AG09319 (cell line): ENCODE results near the gene ATP11A.

Experiments
- DNase-seq: peaks from one replicate; pipeline ENCODE4 v3.0.0-alpha.2; 2010; ENCODE audit warnings: low read depth; ENCODE audit errors: extremely low read depth
- CTCF ChIP-seq: IDR thresholded peaks from 2 replicates; pipeline ENCODE4 v1.5.1; 2011; ENCODE audit warnings: low read depth, mild to moderate bottlenecking, inconsistent platforms, low read length, moderate library complexity

The ATP11A gene

GRCh38 chr13:112761701-112762689 lies 72.2 kb downstream of the ATP11A start:
- no peak for TF ChIP-seq CTCF
- no peak for DNase-seq

DNA sequence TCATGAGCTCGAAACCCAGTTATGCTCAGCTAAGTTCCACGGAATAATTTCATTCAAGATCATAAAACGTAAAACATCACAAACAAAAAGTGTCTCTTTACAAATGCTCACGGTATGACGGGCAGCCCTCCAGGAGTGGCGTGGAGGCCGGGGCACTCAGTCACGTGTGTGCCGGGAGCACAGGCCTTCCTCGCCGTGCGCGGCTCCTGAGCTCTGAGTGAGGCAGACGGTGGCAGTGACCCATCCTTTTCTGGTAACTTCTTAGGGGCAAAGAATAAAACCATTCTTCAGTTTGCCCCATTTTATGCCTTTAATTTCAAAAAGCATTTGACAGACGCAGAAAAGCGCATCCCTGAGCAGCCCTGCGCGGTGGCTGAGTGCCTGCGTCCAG lies 72.8 kb downstream of the ATP11A start:
- TF ChIP-seq CTCF: no peak

DNA sequence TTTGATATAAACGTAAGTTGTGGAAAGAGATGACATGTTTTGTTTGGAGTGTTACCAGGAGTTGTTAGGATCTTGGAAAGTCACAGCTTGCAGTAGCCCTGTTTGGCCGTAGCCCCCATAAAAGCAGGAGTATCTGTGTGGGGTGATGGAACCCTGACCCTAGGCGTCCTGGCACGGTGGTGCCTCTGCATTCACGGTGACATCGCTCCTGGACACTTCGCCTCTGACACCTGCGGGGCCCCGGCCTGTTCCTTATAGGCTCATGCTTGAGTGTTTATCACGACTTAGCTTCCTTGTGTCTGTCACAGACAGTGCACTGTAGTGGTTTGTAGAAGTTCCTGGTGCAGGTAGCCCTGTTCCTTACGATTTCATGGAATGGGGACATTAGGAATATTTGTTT lies 74.2 kb downstream of the ATP11A start:
- DNase-seq: no peak
- no peak for TF ChIP-seq CTCF

More for the DNA sequence above, 72.8 kb downstream of the ATP11A start:
- DNase-seq: no peak

GRCh38 chr13:112764864-112765561 lies 75.2 kb downstream of the ATP11A start:
- no peak for DNase-seq
- no peak for TF ChIP-seq CTCF

DNA sequence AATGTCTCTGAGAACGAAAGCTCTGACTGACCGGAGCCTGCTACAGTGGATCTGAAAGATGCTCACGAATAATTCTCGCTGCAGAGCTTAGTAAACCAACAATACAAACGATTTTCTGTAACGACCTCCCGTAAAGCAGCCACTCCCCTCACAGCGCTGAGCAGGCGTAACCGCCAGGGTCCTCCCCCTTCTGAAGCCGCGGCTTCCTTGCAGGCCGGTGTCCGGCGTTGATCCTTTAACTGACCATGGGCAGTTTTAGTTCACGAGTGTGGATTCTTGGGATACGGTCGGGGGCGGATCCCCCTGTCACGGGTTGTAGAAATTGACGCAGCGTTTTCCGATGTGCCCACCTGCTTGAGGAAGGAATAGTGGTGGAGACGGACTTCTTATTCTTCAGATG lies 75.9 kb downstream of the ATP11A start:
- TF ChIP-seq CTCF: no peak
- no peak for DNase-seq

DNA sequence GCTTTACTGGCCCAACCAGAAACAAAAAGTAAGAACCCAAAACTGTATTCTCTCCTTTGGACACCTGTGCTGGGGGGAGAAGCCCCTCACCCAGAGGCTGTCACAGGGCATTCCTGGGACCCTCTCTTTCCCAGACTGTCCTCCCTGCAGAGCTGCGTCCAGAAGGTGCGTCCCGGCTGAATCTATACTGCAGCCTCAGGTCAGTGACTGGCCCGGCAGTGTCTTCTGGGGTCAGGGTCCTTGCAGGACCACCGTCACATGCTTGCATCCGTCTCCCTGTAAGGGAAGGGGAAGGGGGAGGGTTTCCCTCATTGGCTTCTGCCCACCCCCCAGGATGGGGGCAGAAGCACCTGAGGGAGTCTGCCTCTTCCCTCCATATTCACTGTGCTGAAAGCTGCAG lies 76.5 kb downstream of the ATP11A start:
- no peak for DNase-seq
- no peak for TF ChIP-seq CTCF
